ENCODE results near the gene ADAMTS8. TPM values are rescaled to one million over a fixed set of nuclear protein-coding genes. Genes with fewer than 3 reads are reported as not detected.
"Not testable (repeated sequence)": the region's sequence is repeated elsewhere in the genome, so short reads cannot be mapped to it uniquely, and the experiment has no call there.

Gene ADAMTS8
- polyA plus RNA-seq, 4 donors: 3.4 to 4.2 (median 3.6) TPM

GRCh38 chr11:130442737-130443136, 14.3 kb upstream of the ADAMTS8 start:
- DNase-seq (ENCODE audit: low read depth in 4 of 4, low spot score in 3 of 4): no peak

DNA sequence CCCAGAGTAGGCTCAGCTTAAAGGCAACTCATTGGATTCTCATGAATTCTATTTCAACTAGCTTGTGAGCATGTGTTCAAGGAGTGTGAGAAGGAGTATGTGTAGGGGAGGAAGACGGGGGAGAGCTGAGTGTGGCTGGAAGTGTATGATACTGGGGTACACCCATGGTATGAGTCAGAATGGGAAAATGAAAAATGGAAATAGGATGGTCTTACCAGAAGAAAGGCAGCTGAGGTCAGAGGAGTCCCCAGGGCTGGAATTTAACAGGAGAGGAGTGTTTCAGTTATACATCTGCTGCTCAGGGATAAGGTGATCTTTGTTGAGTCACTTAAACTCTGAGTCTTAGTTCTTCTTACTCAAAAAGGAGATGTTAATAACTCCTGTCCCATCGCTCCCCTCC, 13.3 kb upstream of the ADAMTS8 start:
- DNase-seq (ENCODE audit: low read depth in 4 of 4, low spot score in 3 of 4): no peak

- DNase-seq (ENCODE audit: low read depth in 4 of 4, low spot score in 3 of 4): no peak
Measured at GRCh38 chr11:130439876-130440275, 11.5 kb upstream of the ADAMTS8 start.

- DNase-seq (ENCODE audit: low read depth in 4 of 4, low spot score in 3 of 4): no peak
Measured at GRCh38 chr11:130439160-130439519, 10.7 kb upstream of the ADAMTS8 start.

DNA sequence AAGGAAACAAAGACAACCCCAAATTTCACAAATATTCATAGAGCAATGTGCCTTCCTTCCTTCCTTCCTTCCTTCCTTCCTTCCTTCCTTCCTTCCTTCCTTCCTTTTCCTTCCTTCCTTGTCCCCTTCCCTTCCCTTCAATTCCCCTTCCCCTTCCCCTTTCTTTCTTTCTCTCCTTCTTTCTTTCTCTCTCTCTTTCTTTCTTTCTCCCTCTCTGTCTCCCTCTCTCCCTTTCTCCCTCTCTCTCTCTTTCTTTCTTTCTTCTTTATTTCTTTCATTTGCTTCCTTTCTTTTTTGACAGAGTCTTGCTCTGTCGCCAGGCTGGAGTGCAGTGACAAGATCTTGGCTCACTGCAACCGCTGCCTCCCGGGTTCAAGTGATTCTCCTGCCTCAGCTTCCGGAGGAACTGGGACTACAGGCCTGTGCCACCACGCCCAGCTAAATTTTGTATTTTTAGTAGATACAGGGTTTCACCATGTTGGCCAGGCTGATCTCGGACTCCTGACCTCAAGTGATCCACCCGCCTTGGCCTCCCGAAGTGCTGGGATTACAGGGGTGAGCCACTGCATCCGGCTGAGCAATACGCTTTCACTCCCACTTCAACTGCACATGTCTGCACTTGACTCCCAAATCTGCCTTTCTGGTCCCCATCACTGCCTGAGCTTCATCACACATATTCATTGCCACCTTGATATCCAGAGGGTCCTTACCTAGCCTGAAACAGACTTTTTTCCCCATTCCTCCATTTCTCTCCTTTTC, 10.2 kb upstream of the ADAMTS8 start:
- DNase-seq (ENCODE audit: low read depth in 4 of 4, low spot score in 3 of 4): not testable (repeated sequence)

DNA sequence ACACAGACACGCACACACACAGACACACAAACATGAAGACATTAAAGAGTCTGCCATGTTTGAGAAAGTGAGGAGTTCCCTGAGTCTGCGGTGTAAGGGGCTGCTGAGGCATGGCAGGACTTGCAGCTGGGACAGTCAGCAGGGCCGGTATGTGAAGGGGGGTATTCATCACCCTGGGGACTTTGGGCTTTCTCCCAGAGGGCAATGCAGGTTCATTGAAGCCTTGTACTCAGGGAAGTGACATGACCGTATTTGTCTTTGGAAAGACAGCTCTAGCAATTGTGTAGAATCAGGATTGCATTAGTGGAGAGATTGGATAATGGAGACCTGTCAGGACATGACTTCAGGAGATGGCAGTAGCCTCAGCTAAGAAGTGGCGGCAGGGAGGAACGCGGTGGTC, 9.4 kb upstream of the ADAMTS8 start:
- DNase-seq (ENCODE audit: low read depth in 4 of 4, low spot score in 3 of 4): no peak

DNA sequence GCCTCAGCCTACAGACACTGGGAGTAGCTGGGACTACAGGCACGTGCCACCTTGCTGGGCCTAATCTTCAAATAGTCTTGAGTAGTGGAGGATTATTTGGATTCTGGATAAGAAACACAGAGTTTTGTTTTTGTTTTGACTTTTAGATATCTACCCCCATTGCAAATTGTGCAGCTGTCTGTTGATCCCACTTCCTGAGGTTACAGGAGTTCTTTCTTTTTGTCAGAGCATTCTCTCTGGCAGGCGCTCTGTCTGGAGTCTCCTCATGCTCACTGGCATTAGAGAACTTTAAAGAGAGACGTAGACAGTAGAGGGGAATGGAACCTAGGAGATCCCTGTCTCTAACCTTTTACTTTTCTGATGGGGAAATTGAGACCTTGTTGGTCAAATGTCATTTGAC, 7.8 kb upstream of the ADAMTS8 start:
- DNase-seq (ENCODE audit: low read depth in 4 of 4, low spot score in 3 of 4): no peak

GRCh38 chr11:130435671-130436070, 7.3 kb upstream of the ADAMTS8 start:
- no peak for DNase-seq (ENCODE audit: low read depth in 4 of 4, low spot score in 3 of 4)

- DNase-seq (ENCODE audit: low read depth in 4 of 4, low spot score in 3 of 4): peak; percentile 86 to 91 (median 90)
Measured at GRCh38 chr11:130434521-130435223, 6.3 kb upstream of the ADAMTS8 start.

DNA sequence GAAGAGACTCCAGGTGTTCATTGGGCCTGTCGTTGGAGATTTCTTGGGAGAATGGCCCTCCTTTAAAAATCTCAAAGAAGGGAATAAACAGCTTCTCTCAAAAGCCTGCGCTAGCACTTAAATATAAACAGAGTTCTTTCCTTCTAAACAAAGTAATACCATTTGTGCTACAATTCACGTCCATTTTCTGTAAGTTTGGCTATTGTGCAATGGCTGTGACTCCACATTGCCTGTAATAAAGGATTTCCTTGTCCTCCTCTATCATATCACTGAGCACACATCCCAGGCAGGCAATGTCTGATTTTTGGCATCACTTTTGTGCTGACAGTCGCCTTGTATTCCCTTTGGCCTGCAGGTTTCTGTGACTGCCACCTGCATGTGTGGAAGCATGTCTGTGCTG, 4.9 kb upstream of the ADAMTS8 start:
- no peak for DNase-seq (ENCODE audit: low read depth in 4 of 4, low spot score in 3 of 4)

DNA sequence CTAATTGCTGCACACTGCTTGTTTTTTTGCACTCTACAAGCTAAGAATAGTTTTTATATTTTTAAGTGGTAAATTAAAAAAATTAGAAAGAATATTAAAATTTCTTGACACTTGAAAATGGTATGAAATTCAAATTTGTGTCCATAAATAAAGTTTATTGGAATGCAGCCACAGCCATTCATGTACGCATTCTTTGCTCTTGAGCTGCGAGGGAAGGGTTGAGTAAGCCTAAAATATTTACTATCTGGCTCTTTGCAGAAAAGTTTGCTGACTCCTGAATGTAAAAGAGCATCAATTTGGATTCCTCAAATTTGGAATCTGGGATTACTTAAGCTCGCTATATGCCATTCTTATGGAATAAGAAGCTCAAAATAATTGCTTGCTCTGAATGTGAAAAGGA, 3.4 kb upstream of the ADAMTS8 start:
- no peak for DNase-seq (ENCODE audit: low read depth in 4 of 4, low spot score in 3 of 4)

- no peak for DNase-seq (ENCODE audit: low read depth in 4 of 4, low spot score in 3 of 4)
Measured at GRCh38 chr11:130431331-130431773, 2.9 kb upstream of the ADAMTS8 start.

DNA sequence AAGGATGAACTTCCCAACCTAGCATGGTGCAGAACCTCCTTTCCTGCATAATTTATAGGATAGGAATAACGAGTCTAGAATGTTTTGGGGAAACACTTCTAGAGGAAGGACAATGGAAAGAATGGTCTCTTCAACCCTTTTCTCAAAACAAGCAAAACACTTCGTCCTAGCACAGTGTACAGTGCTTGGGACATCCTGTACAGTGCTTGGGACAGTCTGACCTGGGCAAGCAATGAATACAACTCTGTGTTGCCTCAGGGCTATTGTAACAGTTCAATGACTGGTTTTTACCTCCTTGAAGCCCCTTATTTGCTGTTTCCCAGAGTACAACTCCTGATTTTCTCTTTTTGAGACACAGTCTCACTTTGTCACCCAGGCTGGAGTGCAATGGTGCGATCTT, 1.6 kb upstream of the ADAMTS8 start:
- DNase-seq (ENCODE audit: low read depth in 4 of 4, low spot score in 3 of 4): no peak

DNA sequence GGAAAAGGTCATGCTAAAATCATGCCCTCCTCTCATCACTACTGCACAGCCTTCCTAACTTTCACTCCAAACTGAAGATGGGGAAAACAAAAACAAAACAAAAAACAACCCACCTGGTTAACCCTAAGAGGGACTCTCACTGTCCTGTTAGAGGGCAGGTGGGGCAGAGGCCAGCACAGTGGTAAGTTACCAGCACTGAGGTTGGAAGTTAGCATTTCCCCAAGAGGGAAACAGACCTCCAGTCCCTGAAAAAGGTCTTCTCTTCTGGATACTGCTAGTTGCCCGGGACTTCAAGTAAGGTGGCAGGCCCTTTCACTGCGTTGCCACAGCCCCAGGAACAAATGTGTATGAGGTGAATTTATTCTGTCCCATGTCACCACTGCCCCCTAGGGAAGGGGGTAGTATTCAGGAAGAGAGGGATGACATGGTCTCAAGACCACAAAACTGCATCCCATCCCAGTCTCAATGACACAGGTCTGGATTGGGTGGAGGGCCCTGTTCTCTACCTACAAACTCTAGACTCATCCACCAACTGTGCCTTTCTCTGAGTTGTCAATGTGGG, 792 bp upstream of the ADAMTS8 start:
- no peak for DNase-seq (ENCODE audit: low read depth in 4 of 4, low spot score in 3 of 4)

DNA sequence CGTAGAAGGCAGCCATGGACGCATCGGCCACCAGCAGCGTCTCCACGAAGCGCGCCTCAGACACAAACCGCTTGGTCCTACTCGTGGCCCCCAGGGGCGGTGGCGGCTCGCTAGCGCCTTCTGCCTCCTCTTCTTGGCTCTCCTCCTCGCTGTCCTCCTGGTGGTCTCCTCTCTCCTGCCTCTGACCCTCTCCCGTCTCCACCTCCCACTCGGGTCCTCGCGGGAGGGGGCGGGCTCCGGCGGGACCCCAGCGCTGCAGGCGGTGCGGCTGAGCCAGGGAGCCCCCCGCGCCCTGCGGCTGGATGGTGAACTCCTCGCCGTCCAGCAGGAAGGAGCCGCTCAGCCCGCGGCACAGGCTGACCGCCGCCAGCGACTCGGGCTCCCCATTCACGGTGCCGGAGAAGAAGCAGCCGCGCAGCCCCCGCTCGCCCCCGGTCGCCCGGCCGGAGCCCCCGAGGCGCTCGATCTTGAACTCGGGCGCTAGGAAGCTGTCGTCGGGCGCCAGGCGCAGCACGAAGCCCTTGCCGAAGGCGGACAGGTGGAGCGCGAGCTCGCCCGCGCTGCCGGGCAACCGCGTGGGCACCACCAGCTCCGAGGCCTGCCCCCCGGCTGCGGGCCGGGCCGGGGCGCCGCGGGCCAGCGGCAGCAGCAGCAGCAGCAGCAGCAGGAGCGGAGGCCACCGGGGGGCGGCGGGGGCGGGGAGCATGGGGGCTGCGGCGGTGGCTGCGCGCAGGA, 661 bp downstream of the ADAMTS8 start:
- DNase-seq (ENCODE audit: low read depth in 4 of 4, low spot score in 3 of 4): no peak

- no peak for DNase-seq (ENCODE audit: low read depth in 4 of 4, low spot score in 3 of 4)
Measured at GRCh38 chr11:130426837-130427341, 1.5 kb downstream of the ADAMTS8 start.

DNA sequence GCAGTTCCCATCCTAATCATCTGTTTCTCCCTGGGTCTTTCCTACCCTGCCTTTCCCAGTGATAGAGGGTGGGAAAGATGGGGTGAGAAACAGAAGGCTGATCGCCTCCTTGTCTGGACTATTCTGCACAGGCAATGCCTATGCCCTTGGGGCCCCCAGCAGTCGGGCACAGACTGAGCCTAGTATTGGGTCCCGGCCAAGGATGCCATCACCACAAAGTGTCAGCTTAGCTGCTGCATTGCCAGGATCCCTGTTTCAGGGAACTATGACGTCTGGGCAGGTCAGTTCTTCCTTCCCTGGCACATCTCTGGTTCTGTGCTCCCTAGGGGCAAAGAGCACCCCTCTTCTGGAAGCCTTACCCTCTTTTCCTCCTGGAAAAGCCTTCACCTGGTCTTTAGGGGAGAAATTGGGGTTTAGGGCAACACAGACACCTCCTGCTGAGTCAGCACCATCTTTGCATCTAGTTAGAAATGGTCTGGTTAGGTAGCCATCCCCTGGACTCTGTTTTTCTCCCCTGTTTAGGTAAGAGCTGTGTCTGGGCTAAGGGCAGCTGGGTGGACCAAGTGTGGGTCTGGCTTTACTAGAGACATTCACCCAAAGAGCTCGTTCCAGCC, 2.1 kb downstream of the ADAMTS8 start:
- no peak for DNase-seq (ENCODE audit: low read depth in 4 of 4, low spot score in 3 of 4)

DNA sequence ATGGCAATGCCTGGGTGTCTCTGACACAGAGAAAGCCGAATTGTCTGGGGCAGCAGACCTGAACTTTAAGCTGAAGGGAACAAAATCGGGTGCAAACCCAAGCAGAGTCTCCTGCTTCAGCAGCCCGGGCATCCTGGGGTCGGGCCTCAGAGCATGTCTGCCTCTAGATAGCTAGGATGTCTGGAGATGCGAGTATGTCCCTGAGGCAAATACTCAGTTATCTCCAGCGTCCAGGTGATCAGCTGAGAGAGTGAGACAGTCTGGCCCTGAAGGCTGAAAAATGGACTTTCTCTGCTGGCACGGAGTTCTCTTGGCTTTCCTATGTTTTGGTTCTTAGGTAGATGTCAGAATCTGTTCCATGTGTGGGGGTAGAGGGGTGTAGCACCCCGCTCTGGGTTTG, 3.3 kb downstream of the ADAMTS8 start:
- no peak for DNase-seq (ENCODE audit: low read depth in 4 of 4, low spot score in 3 of 4)

DNA sequence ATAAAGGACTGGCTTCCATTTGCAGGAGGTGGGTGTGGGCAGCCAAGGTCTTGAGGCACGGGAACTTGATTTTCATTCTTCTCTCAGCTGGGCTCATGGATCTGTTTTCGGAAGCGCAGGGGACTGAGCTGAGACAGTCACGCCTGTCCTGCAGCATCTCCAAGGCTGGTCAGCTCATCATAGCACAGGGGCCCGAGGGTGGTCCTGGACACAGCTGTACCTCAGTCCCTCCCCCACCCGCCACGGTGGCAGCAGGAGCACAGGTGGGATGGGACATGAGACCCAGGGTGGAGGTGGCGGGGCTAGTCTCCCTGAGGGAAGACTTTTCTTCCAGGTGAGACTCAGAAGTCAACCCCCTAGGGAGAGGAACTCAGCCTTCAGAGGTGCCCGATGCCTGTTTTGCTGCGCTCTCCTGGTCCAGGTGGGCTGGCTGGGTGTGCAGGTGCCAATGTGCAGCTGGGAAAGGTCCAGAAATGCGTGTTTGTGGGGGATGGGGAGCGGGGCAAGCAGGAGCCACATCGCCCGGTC, 3.7 kb downstream of the ADAMTS8 start:
- DNase-seq (ENCODE audit: low read depth in 4 of 4, low spot score in 3 of 4): no peak

- DNase-seq (ENCODE audit: low read depth in 4 of 4, low spot score in 3 of 4): no peak
Measured at GRCh38 chr11:130423541-130424142, 4.8 kb downstream of the ADAMTS8 start.

Data from right renal pelvis (tissue), 4 donors.